Activated CD4-positive, alpha-beta memory T cell treated with anti-CD3 and anti-CD28 coated beads, Interleukin-2, amount 10 ng/mL, durations not matched to agents 7 days and 5 days (primary cell): Measurements from ENCODE around the gene ATG14. TPM values are rescaled to one million over a fixed set of nuclear protein-coding genes. Genes with fewer than 3 reads are reported as not detected.

Source experiments
- CTCF ChIA-PET: fragments of 350-600 bp; sonication (Branson Sonifier 250); formaldehyde crosslinking; loops from one replicate; lab custom pipeline; 2021; ENCODE audit warnings: antibody characterized with exemption, inconsistent platforms; lab: Charles Lee
- POLR2A ChIA-PET: fragments of 350-600 bp; sonication (Branson Sonifier 250); formaldehyde crosslinking; loops from one replicate; lab custom pipeline; 2021; ENCODE audit warnings: antibody characterized with exemption; lab: Charles Lee
- DNase-seq: peaks from one replicate; pipeline ENCODE4 v3.0.0-alpha.2; 2020
- H3K27ac Mint-ChIP-seq: one replicate; pipeline ENCODE4 v1.8.0; 2021; ENCODE audit warnings: mild to moderate bottlenecking, mixed read lengths
- H3K27me3 Mint-ChIP-seq: one replicate; pipeline ENCODE4 v1.8.0; 2021; ENCODE audit warnings: mixed read lengths
- H3K36me3 Mint-ChIP-seq: one replicate; pipeline ENCODE4 v1.8.0; 2021; ENCODE audit warnings: low read depth, mixed read lengths
- H3K4me1 Mint-ChIP-seq: one replicate; pipeline ENCODE4 v1.8.0; 2021; ENCODE audit warnings: mixed read lengths
- H3K4me3 Mint-ChIP-seq: one replicate; pipeline ENCODE4 v1.8.0; 2021; ENCODE audit warnings: mild to moderate bottlenecking, mixed read lengths
- H3K9me3 Mint-ChIP-seq: one replicate; pipeline ENCODE4 v1.8.0; 2021; ENCODE audit warnings: mixed read lengths
- total RNA-seq, 2 experiments: library from RNA; stranded (reverse); gene quantifications; one replicate each; pipeline ENCODE4 v1.2.3, GENCODE V29; 2021

ATG14 gene
- total RNA-seq, 2 experiments from 2014 or later = 5.5 TPM

DNA sequence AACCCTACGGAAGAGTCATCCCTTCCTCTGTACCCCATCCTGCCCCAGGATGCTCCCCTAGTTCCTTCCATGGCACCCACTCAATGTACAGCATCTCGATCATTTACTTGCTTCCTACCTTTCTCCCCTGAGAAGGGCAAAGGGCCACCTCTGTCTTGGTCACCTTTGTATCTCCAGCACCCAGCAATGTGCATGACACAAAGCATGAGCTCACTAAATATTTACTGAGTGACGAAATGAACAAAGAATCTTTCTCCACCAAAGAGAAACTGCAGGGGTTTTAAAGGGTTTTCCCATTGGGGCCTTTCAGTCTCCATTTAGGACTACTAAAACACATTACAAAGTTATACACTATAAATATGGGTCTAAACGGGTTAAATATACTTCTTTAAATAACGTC, 30.6 kb downstream of the ATG14 start:
- DNase-seq = no peak
- Mint-ChIP-seq H3K27me3 (no peaks in the 10 kb centered on the region), H3K9me3 (no peaks in the 10 kb centered on the region), H3K4me1 (peaks cover 13% of the 10 kb centered on the region), H3K36me3 (peaks cover 40% of the 10 kb centered on the region), H3K4me3 (no peak overlapping the region), H3K27ac (no peak overlapping the region)
- POLR2A ChIA-PET = no interaction called here
- CTCF ChIA-PET = no interaction called here

- Mint-ChIP-seq H3K4me1 (peaks cover 22% of the 10 kb centered on the region), H3K9me3 (no peaks in the 10 kb centered on the region), H3K27ac (no peak overlapping the region), H3K4me3 (no peak overlapping the region), H3K27me3 (no peaks in the 10 kb centered on the region), H3K36me3 (peaks cover 33% of the 10 kb centered on the region)
- POLR2A ChIA-PET = interaction anchor here (0.6 kb wide), 1 partner anchor 288 kb away, joined by 3 read pairs; no protein-coding TSS in a partner anchor
- DNase-seq = no peak
- CTCF ChIA-PET = no interaction called here
Measured at GRCh38 chr14:55377236-55377635, 34.4 kb downstream of the ATG14 start.

DNA sequence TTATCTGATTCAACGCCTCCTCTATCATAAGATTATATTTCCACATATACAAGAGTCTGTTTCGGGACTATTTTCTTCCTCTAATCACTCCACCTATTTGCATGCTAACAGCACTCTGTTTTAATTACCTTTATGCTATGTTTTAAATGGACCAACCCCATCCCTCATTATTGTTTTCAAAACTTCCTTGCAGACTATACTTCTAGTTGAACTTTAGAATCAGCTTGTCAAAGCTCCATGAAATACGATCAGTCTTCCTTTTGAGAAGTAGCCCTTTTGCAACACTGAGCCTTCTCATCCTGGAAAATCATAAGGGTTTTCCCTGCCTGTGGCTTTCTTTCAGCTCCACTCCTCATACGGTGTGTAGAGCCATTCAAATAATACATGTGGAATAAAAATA, 36.9 kb downstream of the ATG14 start:
- Mint-ChIP-seq H3K4me1 (peaks cover 22% of the 10 kb centered on the region), H3K36me3 (peaks cover 29% of the 10 kb centered on the region), H3K4me3 (no peak overlapping the region), H3K9me3 (no peaks in the 10 kb centered on the region), H3K27me3 (no peaks in the 10 kb centered on the region), H3K27ac (no peak overlapping the region)
- no peak for DNase-seq
- CTCF ChIA-PET = interaction anchor here (1.2 to 2.1 kb wide), 5 partner anchors 20 to 161 kb away, joined by 3 to 6 read pairs (median 5); no protein-coding TSS in a partner anchor
- POLR2A ChIA-PET = interaction anchor here (1.2 to 2.1 kb wide), 5 partner anchors 8 to 103 kb away, joined by 5 to 15 read pairs (median 5); partner anchors contain the start of gene FBXO34

DNA sequence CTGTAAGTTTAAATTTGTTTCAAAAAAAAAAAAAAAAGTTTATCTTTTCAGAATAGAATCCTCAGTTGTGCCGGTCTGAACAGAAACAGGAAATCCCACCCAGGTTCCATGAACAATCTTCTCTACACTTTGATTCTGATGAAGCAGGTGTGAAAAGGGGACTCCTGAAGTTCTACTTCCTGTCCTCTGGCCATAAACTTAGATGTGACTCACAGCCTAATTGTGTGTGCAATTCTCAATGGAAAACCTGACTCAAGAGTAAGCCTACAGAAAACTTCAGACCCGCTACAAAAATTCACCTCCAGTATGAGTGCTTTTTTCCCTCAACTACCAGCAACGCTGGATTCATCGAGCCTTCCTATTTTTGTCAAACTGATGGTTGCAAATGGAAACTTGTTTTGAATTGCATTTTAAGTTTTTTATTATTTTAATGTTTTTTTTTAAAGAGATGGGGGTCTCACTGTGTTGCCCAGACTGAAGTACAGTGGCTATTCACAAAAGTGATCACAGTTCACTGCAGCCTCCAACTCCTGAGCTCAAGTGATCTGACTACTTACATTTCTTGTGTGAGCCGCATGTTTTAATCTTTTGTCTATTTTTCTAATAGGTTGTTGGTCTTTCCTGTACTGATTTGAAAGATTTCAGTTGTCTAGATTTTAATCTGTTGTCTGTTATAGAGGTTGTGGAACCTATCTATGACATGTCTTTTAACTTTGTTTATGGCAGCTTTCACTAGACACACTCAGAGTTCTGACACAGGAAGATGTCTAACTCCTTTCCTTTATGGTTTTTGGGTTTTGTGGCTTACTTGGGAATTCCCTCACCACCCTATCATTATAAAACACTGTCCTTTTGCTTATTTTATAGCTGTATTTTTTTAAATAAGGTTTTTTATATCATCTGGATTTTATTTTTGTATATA, 37.6 kb downstream of the ATG14 start:
- ChIA-PET POLR2A (interaction anchor here (0.7 to 2.1 kb wide), 7 partner anchors 9 to 103 kb away, joined by 3 to 15 read pairs (median 5); partner anchors contain the start of gene FBXO34), CTCF (interaction anchor here (1.2 to 2.1 kb wide), 5 partner anchors 19 to 160 kb away, joined by 3 to 6 read pairs (median 5); no protein-coding TSS in a partner anchor)
- H3K9me3 Mint-ChIP-seq = no peaks in the 10 kb centered on the region
- peaks cover 22% of the 10 kb centered on the region for H3K4me1 Mint-ChIP-seq
- DNase-seq = peak; percentile 25
- H3K36me3 Mint-ChIP-seq = peaks cover 33% of the 10 kb centered on the region
- H3K27me3 Mint-ChIP-seq = no peaks in the 10 kb centered on the region
- H3K27ac Mint-ChIP-seq = peak overlapping the region; percentile 58
- H3K4me3 Mint-ChIP-seq = no peak overlapping the region

- no peaks in the 10 kb centered on the region for H3K27me3 Mint-ChIP-seq
- H3K4me1 Mint-ChIP-seq = peaks cover 22% of the 10 kb centered on the region
- no peaks in the 10 kb centered on the region for H3K9me3 Mint-ChIP-seq
- ChIA-PET CTCF (interaction anchor here (1.6 kb wide), 1 partner anchor 54 kb away, joined by 4 read pairs; no protein-coding TSS in a partner anchor), POLR2A (interaction anchor here (1.1 to 1.3 kb wide), 2 partner anchors 20 to 346 kb away, joined by 3 read pairs; partner anchors contain the start of genes SOCS4 and WDHD1)
- H3K36me3 Mint-ChIP-seq = peaks cover 38% of the 10 kb centered on the region
- no peak overlapping the region for H3K27ac Mint-ChIP-seq
- H3K4me3 Mint-ChIP-seq = no peak overlapping the region
- no peak for DNase-seq
Measured at GRCh38 chr14:55372825-55373224, 38.8 kb downstream of the ATG14 start.

GRCh38 chr14:55372423-55372822, 39.2 kb downstream of the ATG14 start:
- no peak for DNase-seq
- no peaks in the 10 kb centered on the region for H3K27me3 Mint-ChIP-seq
- H3K27ac Mint-ChIP-seq = no peak overlapping the region
- no peak overlapping the region for H3K4me3 Mint-ChIP-seq
- peaks cover 40% of the 10 kb centered on the region for H3K36me3 Mint-ChIP-seq
- CTCF ChIA-PET = interaction anchor here (0.6 to 1.6 kb wide), 2 partner anchors 55 to 392 kb away, joined by 3 to 4 read pairs; no protein-coding TSS in a partner anchor
- peaks cover 22% of the 10 kb centered on the region for H3K4me1 Mint-ChIP-seq
- POLR2A ChIA-PET = interaction anchor here (1.1 to 1.3 kb wide), 2 partner anchors 20 to 346 kb away, joined by 3 read pairs; partner anchors contain the start of genes SOCS4 and WDHD1
- H3K9me3 Mint-ChIP-seq = no peaks in the 10 kb centered on the region

DNA sequence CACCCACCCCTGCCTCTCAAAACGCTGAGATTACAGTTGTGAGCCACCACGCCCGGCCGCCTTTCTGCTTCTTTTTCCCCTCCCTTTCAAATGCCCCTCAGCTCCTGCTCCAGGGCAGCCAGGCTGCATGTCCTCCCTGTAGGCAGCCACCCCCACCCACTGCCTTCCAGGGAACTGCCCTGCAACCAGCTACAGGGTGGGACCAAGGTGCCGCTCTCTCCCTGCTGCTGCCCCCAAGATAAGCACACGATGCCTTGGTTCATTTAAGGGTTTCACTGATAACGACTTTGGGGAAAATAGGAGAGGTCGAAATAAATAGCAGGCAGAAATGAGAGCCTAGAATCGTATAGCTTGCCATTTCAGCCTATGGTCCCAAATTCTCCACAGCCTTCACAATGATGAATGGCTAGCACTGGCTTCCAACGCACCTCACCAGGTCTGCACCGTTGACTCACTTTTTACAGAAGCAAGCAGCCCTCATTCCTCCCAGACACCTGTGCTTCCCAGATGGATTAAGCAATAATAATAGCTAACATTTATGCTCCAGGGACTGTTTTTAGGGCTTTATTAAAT, 40.7 kb downstream of the ATG14 start:
- DNase-seq = no peak
- Mint-ChIP-seq H3K27me3 (no peaks in the 10 kb centered on the region), H3K9me3 (no peaks in the 10 kb centered on the region), H3K27ac (no peak overlapping the region), H3K4me1 (peaks cover 21% of the 10 kb centered on the region), H3K36me3 (peaks cover 38% of the 10 kb centered on the region), H3K4me3 (no peak overlapping the region)
- POLR2A ChIA-PET = no interaction called here
- CTCF ChIA-PET = no interaction called here

- POLR2A ChIA-PET = no interaction called here
- no peak overlapping the region for H3K27ac Mint-ChIP-seq
Measured at GRCh38 chr14:55366271-55366670, 45.4 kb downstream of the ATG14 start.

DNA sequence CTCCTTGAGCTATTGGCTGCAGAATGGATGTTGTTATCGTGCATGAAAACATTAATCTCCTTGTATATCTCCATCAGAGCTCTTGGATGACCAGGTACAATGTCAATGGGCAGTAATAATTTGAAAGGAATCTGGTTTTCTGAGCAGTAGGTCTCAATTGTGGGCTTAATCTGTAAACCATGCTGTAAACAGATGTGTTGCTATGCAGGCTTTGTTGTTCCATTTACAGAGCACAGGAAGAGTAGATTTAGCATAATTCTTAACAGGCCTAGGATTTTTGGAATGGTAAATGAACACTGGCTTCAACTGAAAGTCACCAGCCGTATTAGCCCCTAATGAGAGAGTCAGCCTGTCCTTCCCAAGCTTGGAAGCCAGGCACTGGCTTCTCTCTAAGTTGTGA, 50.4 kb downstream of the ATG14 start:
- Mint-ChIP-seq H3K9me3 (no peaks in the 10 kb centered on the region), H3K36me3 (peaks cover 9% of the 10 kb centered on the region), H3K27me3 (no peaks in the 10 kb centered on the region), H3K4me3 (no peak overlapping the region), H3K4me1 (peaks cover 4% of the 10 kb centered on the region), H3K27ac (no peak overlapping the region)
- POLR2A ChIA-PET = interaction anchor here (0.6 to 1.2 kb wide), 4 partner anchors 15 to 233 kb away, joined by 3 read pairs; no protein-coding TSS in a partner anchor
- CTCF ChIA-PET = no interaction called here
- DNase-seq = no peak

More at GRCh38 chr14:55366271-55366670, 45.4 kb downstream of the ATG14 start:
- no peak overlapping the region for H3K4me3 Mint-ChIP-seq
- H3K9me3 Mint-ChIP-seq = no peaks in the 10 kb centered on the region
- no peaks in the 10 kb centered on the region for H3K27me3 Mint-ChIP-seq
- peaks cover 37% of the 10 kb centered on the region for H3K36me3 Mint-ChIP-seq
- no peaks in the 10 kb centered on the region for H3K4me1 Mint-ChIP-seq
- no peak for DNase-seq
- CTCF ChIA-PET = interaction anchor here (1.2 to 1.7 kb wide), 2 partner anchors 12 to 96 kb away, joined by 3 to 7 read pairs; no protein-coding TSS in a partner anchor

- peaks cover 7% of the 10 kb centered on the region for H3K36me3 Mint-ChIP-seq
- no peak for DNase-seq
- no peak overlapping the region for H3K4me3 Mint-ChIP-seq
- H3K27me3 Mint-ChIP-seq = no peaks in the 10 kb centered on the region
- no peaks in the 10 kb centered on the region for H3K9me3 Mint-ChIP-seq
- peaks cover 12% of the 10 kb centered on the region for H3K4me1 Mint-ChIP-seq
- no peak overlapping the region for H3K27ac Mint-ChIP-seq
- CTCF ChIA-PET = no interaction called here
- POLR2A ChIA-PET = interaction anchor here (0.7 to 1.6 kb wide), 2 partner anchors 10 to 89 kb away, joined by 3 read pairs; no protein-coding TSS in a partner anchor
Measured at GRCh38 chr14:55359307-55359706, 52.3 kb downstream of the ATG14 start.

DNA sequence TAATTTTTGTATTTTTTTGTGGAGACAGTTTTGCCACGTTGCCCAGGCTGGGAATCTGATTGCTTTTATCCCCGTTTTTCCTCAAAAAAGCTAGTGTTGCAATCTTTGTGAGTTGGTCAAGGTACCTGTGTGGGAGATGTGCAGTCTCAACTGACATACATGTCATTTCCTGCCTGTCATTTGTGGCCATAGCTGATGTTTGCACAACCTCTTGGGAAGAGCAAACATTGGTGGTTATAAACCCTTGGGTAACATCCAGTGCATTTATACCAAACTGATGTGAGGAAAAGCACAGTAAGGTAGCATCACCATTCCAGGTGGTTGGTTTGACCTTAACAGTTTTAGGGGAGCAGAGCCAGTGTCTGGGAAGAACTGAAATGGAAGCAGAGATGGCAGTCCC, 54.7 kb downstream of the ATG14 start:
- ChIA-PET CTCF (interaction anchor here (1.5 to 9.8 kb wide), 4 partner anchors 79 to 144 kb away, joined by 3 to 184 read pairs (median 20); partner anchors contain the start of gene FBXO34), POLR2A (interaction anchor here (1.3 kb wide), 1 partner anchor 85 kb away, joined by 6 read pairs; no protein-coding TSS in a partner anchor)
- Mint-ChIP-seq H3K9me3 (no peaks in the 10 kb centered on the region), H3K4me1 (peaks cover 27% of the 10 kb centered on the region), H3K36me3 (peaks cover 5% of the 10 kb centered on the region), H3K27me3 (no peaks in the 10 kb centered on the region), H3K4me3 (no peak overlapping the region), H3K27ac (no peak overlapping the region)
- no peak for DNase-seq

- ChIA-PET CTCF (interaction anchor here (1.5 to 9.8 kb wide), 7 partner anchors 23 to 143 kb away, joined by 3 to 184 read pairs (median 11); partner anchors contain the start of gene FBXO34), POLR2A (interaction anchor here (1.3 kb wide), 1 partner anchor 84 kb away, joined by 6 read pairs; no protein-coding TSS in a partner anchor)
- no peak overlapping the region for H3K27ac Mint-ChIP-seq
- H3K27me3 Mint-ChIP-seq = no peaks in the 10 kb centered on the region
- no peak overlapping the region for H3K4me3 Mint-ChIP-seq
- H3K36me3 Mint-ChIP-seq = peaks cover 15% of the 10 kb centered on the region
- H3K4me1 Mint-ChIP-seq = peaks cover 27% of the 10 kb centered on the region
- DNase-seq = no peak
- H3K9me3 Mint-ChIP-seq = no peaks in the 10 kb centered on the region
Measured at GRCh38 chr14:55355922-55356321, 55.7 kb downstream of the ATG14 start.
